PC-9 (cell line): ENCODE data around the gene ELK4.

Experiments
- EZH2 ChIP-seq: fragments of 200-600 bp; sonication (generic); IDR thresholded peaks from 2 replicates; pipeline ENCODE4 v1.8.0; 2017; ENCODE audit warnings: antibody characterized with exemption, low read depth
- TF ChIP-seq, protein P1 (sequence below): fragments of 200-600 bp; sonication (generic); conservative IDR thresholded peaks from 2 replicates; pipeline ENCODE4 v1.6.1; 2017; ENCODE audit warnings: mixed run types, antibody characterized with exemption, mild to moderate bottlenecking, moderate library complexity

DNA sequence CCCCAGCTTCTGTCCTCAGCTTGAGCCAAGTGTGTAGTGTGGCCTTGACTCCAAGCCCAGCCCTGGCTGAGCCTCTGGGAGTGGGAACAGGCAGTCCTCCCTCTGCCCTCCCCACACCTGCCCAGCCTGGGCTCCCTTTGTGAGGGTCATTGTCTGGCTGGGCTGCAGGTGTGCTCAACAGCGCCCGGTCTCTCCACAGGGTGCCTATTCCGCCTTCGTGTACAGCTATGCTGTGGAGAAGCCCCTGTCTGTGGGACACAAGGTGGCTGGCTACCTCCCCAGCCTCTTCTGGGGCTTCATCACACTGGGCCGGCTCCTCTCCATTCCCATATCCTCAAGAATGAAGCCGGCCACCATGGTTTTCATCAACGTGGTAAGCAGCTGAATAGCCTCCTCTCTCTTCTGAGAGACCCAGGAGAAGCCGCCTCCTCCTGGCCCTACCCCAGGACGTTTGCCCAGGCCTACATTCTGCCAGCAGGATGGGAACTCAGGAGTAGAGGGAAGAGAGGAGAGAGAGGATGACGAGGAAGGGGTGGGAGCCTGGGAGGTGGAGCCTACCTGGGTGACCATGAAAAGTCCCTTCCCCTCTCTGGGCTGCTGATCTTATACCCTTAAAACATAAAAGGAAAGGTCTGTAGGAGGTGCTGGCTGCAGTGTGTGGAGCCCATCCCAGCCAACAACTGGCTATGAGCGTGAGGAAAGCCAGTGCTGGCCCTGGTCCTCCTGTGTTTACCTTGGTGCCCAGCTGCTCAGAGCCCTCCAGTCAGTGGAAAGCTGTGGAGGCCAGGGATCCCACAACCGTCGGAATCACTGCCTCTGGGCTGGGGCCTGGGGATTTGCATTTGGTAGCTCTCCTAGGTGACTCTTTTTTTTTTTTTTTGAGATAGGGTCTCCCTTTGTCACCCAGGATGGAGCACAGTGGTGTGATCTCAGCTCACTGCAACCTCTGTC is 45.7 kb downstream of the ELK4 start:
- TF ChIP-seq, protein P1, sequence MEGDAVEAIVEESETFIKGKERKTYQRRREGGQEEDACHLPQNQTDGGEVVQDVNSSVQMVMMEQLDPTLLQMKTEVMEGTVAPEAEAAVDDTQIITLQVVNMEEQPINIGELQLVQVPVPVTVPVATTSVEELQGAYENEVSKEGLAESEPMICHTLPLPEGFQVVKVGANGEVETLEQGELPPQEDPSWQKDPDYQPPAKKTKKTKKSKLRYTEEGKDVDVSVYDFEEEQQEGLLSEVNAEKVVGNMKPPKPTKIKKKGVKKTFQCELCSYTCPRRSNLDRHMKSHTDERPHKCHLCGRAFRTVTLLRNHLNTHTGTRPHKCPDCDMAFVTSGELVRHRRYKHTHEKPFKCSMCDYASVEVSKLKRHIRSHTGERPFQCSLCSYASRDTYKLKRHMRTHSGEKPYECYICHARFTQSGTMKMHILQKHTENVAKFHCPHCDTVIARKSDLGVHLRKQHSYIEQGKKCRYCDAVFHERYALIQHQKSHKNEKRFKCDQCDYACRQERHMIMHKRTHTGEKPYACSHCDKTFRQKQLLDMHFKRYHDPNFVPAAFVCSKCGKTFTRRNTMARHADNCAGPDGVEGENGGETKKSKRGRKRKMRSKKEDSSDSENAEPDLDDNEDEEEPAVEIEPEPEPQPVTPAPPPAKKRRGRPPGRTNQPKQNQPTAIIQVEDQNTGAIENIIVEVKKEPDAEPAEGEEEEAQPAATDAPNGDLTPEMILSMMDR, result no peak
- no peak for TF ChIP-seq EZH2
